GM21526 (cell line): Measurements from ENCODE around the gene RALA.
A peak's percentile ranks its signal among the peaks of the same experiment; 100 is the strongest.

Experiments
- ATAC-seq: cut with Tn5 transposase; IDR thresholded peaks from one replicate; pipeline ENCODE4 v1.9.1; 2021; ENCODE audit warnings: moderate library complexity; ENCODE audit not compliant: unreplicated experiment, low FRiP score

The RALA gene

DNA sequence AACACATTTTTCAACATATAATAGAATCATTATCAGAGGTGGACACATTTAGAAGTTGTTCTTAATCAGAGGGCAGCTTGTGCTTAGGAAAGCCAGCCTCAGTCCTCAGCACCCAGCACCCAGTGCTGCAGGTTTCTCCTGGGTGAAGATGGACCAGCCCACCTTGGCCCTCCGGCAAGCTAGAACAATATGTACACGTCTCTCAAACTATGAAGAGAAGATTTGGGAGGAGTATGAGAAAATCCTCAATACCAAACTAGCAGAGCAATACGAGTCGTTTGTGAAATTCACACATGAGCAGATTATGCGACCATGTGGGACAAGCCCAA, 13.5 kb upstream of the RALA start:
- ATAC-seq: no peak

DNA sequence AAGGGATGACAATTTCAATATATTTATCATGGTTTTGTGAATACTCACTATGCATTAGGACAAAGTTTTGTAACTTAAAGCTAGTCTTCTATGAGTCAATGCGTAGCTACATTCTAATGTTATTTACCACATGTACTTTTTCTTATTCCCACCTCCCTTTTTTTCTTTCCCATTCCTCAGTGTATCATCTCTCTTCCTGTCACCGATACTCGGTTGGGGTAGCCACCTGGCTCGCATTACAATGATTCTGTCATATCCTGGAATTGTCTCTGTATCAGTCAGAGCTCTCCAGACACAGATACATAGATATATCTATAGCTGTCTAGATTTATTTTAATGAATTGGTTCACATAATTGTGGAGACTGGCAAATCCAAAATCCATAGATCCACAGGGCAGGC, 9.8 kb upstream of the RALA start:
- no peak for ATAC-seq

GRCh38 chr7:39614299-39614698, 9.1 kb upstream of the RALA start:
- ATAC-seq: no peak

GRCh38 chr7:39615350-39615975, 7.9 kb upstream of the RALA start:
- no peak for ATAC-seq

- no peak for ATAC-seq
Measured at GRCh38 chr7:39616138-39616537, 7.2 kb upstream of the RALA start.

- no peak for ATAC-seq
Measured at GRCh38 chr7:39617005-39617404, 6.4 kb upstream of the RALA start.

GRCh38 chr7:39618868-39619267, 4.5 kb upstream of the RALA start:
- ATAC-seq: no peak

DNA sequence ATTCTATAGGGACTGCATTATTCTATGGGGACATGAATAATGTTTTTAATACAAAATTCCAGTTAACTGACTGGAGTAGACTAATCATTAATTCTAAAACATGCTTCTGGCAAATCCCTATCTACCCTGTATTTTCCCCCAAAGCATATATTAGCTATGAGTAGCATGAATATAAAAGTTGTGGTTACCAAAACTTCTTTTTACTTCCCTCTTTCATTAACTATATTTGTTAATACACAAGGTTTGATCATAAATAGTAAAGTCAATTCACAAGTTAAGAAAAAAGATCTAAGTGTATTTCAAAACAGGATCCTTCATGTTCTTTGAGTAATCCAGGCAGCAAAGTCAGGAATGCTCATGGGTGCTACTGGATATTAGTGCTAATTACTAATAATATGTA, 2.9 kb upstream of the RALA start:
- no peak for ATAC-seq

DNA sequence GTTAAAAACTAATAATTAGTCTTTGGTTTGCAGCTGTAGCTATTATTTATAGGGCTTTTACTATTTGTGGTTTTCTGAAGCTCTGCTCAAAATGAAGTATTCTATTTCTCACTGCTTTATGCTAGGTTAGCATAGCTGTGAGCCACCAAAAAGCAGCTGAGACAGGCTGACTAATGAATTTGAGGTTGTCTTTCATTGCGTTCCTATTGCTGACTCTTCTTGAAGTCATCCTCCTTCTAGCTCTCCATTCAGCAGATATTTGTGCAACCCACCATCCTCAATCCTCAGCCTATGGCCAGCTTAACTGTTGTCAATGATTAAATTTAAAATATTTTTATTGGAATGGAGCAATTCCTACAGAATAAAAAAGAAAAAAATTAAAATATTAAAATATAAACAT, 2.1 kb upstream of the RALA start:
- ATAC-seq: no peak

- no peak for ATAC-seq
Measured at GRCh38 chr7:39621784-39622411, 1.5 kb upstream of the RALA start.

DNA sequence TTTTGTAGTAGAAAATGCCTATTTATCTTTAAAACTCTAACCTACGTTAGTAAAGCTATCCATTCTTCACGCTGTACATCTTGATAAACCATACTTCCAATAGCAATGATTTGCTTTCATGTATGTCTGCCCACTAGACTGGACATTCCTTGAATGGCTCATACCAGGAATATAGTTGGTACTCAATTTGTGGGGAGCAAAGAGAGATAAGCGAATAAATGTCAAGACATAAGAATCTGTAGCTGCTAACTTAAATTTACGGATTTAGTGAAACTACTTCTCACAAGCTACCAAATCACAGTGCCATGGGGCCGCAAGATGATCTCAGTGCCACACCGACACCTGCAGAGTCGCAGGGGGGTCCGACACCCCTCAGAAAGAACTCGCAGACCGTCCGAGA, 763 bp upstream of the RALA start:
- no peak for ATAC-seq

DNA sequence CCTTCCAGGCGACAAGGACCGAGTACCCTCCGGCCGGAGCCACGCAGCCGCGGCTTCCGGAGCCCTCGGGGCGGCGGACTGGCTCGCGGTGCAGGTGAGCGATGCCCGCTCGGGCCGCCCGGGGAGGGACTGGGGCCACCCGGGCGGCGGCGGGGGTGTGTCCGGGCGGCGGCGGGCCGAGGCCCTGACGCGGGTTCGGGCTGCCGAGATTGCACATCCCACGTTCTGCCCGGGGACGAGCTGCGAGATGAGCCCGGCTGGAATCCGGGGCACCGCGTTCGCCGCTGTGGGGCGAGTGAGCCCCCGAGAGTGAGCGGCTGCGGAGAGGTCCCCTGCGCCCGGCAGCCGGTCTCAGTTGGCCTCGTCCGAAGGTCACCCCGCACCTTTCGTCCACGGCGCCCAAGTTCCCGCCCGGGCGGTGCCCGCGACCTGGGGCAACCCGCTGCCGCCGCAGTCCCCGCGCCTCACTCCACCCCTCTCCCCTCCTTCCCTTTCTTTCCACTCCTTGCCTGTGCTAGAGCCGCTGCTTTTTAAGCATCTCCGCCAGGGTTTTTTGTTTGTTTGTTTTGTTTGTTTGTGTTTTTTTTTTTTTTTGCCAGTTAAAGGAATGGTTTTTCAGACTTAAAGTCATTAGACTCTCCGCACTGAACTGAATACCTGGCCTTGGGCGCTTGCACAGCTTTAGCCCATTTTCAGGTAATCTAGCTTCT, 515 bp downstream of the RALA start:
- ATAC-seq: peak; percentile 51

GRCh38 chr7:39624442-39624807, 1.1 kb downstream of the RALA start:
- no peak for ATAC-seq

DNA sequence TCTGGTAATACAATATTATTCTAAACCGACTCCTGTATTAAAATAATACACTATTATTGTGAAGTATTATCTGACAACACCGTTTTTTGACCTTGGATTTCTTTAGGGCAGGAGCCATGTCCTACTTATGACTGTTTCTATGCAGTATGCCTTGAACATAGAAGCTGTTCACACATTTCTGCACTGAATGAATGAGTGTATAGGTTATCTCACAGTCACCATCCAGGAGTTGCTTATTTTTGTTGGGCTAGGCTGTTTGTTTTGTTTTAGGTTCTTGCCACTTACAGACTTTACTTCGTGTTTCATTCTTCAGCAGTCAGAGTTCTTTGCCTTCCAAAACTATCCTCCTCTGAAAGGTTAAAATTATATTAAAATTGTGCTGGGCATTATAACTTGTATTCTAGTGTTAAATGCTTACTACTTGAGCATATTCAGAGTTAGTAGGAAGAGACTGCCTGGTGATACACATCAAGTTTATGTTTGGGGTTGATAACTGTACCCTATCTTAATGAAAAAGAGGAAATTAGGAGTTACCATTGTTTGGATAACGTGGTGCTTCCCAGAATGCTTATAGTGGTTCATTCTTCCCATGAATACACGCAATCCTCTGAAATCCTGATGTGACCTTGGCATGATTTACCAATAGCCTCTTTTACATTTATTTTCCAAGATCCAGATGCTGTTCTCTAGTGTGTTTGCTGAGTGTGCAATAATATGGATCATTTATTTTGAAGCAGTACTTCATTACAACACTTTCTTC, 1.7 kb downstream of the RALA start:
- ATAC-seq: no peak

DNA sequence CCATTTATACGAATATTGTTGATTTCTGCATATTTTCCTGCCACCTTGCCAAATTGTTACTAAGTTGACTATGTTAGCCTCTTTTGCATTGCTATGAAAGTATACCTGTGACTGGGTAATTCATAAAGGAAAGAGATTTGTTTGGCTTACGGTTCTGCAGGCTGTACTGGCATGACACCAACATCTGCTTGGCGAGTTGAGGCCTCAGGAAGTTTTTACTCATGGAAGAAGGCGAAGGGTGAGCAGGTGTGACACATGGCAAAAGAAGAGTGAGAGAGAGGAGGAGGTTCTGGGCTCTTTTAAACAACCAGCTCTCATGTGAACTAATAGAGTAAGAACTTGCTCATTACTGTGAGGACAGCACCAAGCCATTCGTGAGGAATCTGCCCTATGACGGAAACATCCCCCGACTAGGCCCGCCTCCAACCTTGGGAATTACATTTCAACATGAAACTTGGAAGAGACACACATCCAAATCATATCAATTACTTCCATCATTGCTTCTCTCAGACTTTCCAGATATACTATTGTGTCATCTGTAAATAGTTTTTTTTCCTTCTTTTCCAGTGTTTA, 8.4 kb downstream of the RALA start:
- no peak for ATAC-seq

DNA sequence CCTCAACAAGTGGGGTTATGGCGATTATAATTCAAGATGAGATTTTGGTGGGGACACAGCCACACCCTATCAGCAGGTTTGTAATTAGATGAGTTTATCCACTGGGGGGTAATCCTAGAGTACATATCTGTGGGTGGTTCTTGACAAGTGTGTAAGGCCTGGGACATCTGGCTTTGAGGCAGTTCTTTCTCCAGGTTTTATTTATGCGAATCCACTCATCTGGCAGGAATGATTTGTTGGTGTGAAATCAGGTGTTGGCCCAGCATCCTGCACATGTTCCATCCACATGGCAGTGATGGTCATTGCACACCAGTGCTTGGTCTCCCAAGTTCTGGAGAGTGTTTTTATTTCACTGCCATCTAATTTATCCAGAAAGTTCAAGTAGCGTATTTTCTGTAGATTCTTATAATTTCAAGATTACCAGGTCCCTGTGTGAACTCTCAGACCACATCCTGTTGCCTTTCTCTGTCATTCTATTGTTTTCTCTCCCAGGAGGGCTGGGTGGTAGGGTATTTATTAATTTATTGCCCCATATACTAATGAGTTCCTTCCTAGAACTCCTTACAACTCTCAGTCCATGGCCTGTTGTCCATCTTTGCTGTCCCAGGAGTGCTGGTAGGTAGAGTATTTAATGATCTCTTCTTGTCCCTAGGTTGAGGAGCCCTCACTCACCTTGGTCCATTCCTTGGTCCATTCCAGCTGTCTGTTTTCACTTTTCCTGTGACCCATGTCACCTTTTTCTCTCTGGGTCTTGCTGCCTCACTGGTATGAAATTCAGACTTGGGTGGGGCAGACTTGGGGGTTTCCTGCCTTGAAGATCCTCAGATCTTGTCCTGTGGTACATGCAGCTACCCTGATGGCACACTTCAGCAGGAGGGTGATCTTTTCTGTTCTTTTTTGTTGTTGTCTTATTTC, 10.4 kb downstream of the RALA start:
- ATAC-seq: no peak

- no peak for ATAC-seq
Measured at GRCh38 chr7:39634478-39634805, 11.1 kb downstream of the RALA start.

- no peak for ATAC-seq
Measured at GRCh38 chr7:39637400-39637799, 14.0 kb downstream of the RALA start.

GRCh38 chr7:39637963-39638485, 14.7 kb downstream of the RALA start:
- ATAC-seq: no peak

DNA sequence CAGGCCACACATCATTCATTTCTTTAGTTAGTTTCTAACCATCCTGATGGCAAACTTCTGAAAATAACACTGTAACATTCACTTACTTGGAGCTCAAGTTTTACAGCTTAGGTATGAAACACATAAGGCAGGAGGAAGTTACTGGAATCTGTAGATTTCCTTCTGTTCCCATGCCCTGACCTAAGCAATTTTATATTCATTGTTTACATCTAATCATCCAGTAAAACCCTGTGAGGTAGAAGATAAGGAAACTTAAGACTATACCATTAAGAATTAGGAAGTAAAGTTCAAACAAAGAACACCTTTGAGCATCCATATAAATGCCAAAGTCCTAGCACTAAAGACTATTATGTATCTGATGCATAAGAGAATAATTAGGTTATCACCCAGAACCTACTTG, 19.5 kb downstream of the RALA start:
- ATAC-seq: no peak
